Gastroesophageal sphincter (tissue), 4 donors: ENCODE measurements around the gene SPTB. TPM values are rescaled to one million over a fixed set of nuclear protein-coding genes. Genes with fewer than 3 reads are reported as not detected.

ENCODE experiments used
- ATAC-seq: fragments of 150-250 bp; one replicate; pipeline ENCODE4 v1.9.1; 2016; ENCODE audit warnings: mild to moderate bottlenecking, moderate library complexity
- H3K27ac ChIP-seq, 4 donors: fragments of 200-600 bp; sonication (generic) in 3 of 4; 1 replicate in 3 of 4; 2 replicates in 1 of 4; pipeline ENCODE4 v1.5.1; 2016 to 2019
- H3K27me3 ChIP-seq: fragments of 200-600 bp; sonication (generic); one replicate; pipeline ENCODE4 v1.5.1; 2019
- H3K36me3 ChIP-seq, 2 donors: fragments of 200-600 bp; sonication (generic); one replicate each; pipeline ENCODE4 v1.5.1; 2019; ENCODE audit warnings: control low read depth in 1 of 2
- H3K4me1 ChIP-seq, 3 donors: fragments of 200-600 bp; sonication (generic); 1 replicate in 2 of 3; 2 replicates in 1 of 3; pipeline ENCODE4 v1.5.1; 2016 to 2019; ENCODE audit warnings: control low read depth in 2 of 3
- H3K4me3 ChIP-seq, 2 donors: fragments of 200-600 bp; sonication (generic); one replicate each; pipeline ENCODE4 v1.5.1; 2019; ENCODE audit warnings: mild to moderate bottlenecking in 1 of 2, moderate library complexity in 1 of 2
- H3K9me3 ChIP-seq, 3 donors: fragments of 200-600 bp; sonication (generic); one replicate each; pipeline ENCODE4 v1.5.1; 2017 to 2019; ENCODE audit warnings: control low read depth in 2 of 3
- CTCF ChIP-seq, 4 experiments: fragments of 200-600 bp in 2 of 4; fragments of 450-650 bp in 2 of 4; sonication (generic) in 1 of 4; IDR thresholded peaks; one replicate each; pipeline ENCODE4 v1.5.1; 2017 to 2019; ENCODE audit warnings: antibody characterized with exemption in 4 of 4, mild to moderate bottlenecking in 2 of 4, moderate library complexity in 2 of 4
- EP300 ChIP-seq: sonication (generic); formaldehyde crosslinking; IDR thresholded peaks from one replicate; pipeline ENCODE4 v1.6.1; 2017; ENCODE audit warnings: antibody characterized with exemption, mild to moderate bottlenecking
- POLR2A ChIP-seq, 2 donors: fragments of 450-650 bp; IDR thresholded peaks; one replicate each; pipeline ENCODE4 v1.6.1; 2017; ENCODE audit warnings: antibody characterized with exemption in 2 of 2, mild to moderate bottlenecking in 2 of 2, moderate library complexity in 1 of 2
- POLR2AphosphoS5 ChIP-seq: sonication (generic); formaldehyde crosslinking; IDR thresholded peaks from one replicate; pipeline ENCODE4 v1.6.1; 2017; ENCODE audit warnings: antibody characterized with exemption
- WGBS, 2 donors: methylation state at CpG; one replicate each; pipeline ENCODE4 v1.1.5; 2018; ENCODE audit warnings: low coverage in 1 of 2; 5-methylcytosine and 5-hydroxymethylcytosine counted together
- total RNA-seq, 4 donors: library from RNA; depleted of rRNA; stranded (reverse); fragments of >200 nt; gene quantifications; one replicate each; pipeline ENCODE4 v1.1.0, GENCODE V29; 2016

SPTB gene
- total RNA-seq, 4 donors from 2014 or later: 0.62 to 3.1 (median 1.0) TPM

DNA sequence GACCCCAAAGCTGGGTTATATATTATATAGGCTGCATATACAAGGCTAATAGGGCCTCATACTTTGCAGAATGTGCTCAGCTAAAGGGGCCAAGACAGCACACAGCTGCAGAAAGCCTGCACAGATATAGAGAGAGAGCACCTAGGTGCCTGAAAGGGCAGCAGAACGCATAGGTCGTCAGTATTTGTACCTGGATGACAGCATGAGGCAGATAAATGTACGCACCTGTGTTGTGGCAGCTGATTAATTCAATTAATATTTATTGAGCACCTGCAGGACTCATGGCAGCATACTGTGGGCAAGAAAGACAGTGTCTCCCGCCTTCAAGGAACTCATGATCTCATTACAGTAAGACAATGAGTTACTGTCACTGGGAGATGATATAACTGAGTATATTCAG is 33.4 kb downstream of the SPTB start:
- TF ChIP-seq POLR2AphosphoS5: no peak
- no peak for TF ChIP-seq EP300
- TF ChIP-seq POLR2A (IDR thresholded peaks at IDR 0.05): no peak
- TF ChIP-seq CTCF (IDR thresholded peaks at IDR 0.05): no peak
- no peak for ATAC-seq
- H3K27me3 ChIP-seq: peaks cover 29% of the 10 kb centered on the region
- H3K4me3 ChIP-seq: no peak overlapping the region
- no peaks in the 10 kb centered on the region for H3K36me3 ChIP-seq
- no peaks in the 10 kb centered on the region for H3K9me3 ChIP-seq
- H3K27ac ChIP-seq: no peak overlapping the region
- 91 to 93% methylated on average over 4 of the region's 4 CpGs for WGBS, 2 donors
- H3K4me1 ChIP-seq: no peaks in the 10 kb centered on the region

- TF ChIP-seq POLR2AphosphoS5 (no peak), EP300 (no peak), CTCF (IDR thresholded peaks at IDR 0.05) (no peak), POLR2A (IDR thresholded peaks at IDR 0.05) (no peak)
- no peak overlapping the region for H3K4me3 ChIP-seq
- no peaks in the 10 kb centered on the region for H3K9me3 ChIP-seq
- no peaks in the 10 kb centered on the region for H3K4me1 ChIP-seq
- peaks cover 34% of the 10 kb centered on the region for H3K27me3 ChIP-seq
- no peak overlapping the region for H3K27ac ChIP-seq
- ATAC-seq: no peak
- no peaks in the 10 kb centered on the region for H3K36me3 ChIP-seq
- 66 to 68% methylated on average over 4 to 6 of the region's 6 CpGs for WGBS, 2 donors
These were observed 33.8 kb downstream of the SPTB start for GRCh38 chr14:64845878-64846277.

GRCh38 chr14:64844969-64845536 is 34.7 kb downstream of the SPTB start:
- Histone ChIP-seq H3K4me1 (no peaks in the 10 kb centered on the region), H3K9me3 (no peaks in the 10 kb centered on the region), H3K36me3 (no peaks in the 10 kb centered on the region), H3K4me3 (no peak overlapping the region), H3K27ac (no peak overlapping the region), H3K27me3 (peaks cover 38% of the 10 kb centered on the region)
- TF ChIP-seq POLR2AphosphoS5: no peak
- TF ChIP-seq EP300: no peak
- no peak for TF ChIP-seq CTCF (IDR thresholded peaks at IDR 0.05)
- TF ChIP-seq POLR2A (IDR thresholded peaks at IDR 0.05): no peak
- no peak for ATAC-seq
- 74 to 82% methylated on average over 3 of the region's 3 CpGs for WGBS, 2 donors

GRCh38 chr14:64844272-64844671 is 35.4 kb downstream of the SPTB start:
- no peak for TF ChIP-seq POLR2A (IDR thresholded peaks at IDR 0.05)
- 71 to 83% methylated on average over 2 of the region's 2 CpGs for WGBS, 2 donors
- no peaks in the 10 kb centered on the region for H3K36me3 ChIP-seq
- H3K27ac ChIP-seq: no peak overlapping the region
- no peaks in the 10 kb centered on the region for H3K9me3 ChIP-seq
- ATAC-seq: no peak
- H3K4me3 ChIP-seq: no peak overlapping the region
- H3K27me3 ChIP-seq: peaks cover 44% of the 10 kb centered on the region
- no peaks in the 10 kb centered on the region for H3K4me1 ChIP-seq

GRCh38 chr14:64843548-64843947 is 36.2 kb downstream of the SPTB start:
- TF ChIP-seq EP300 (no peak), POLR2AphosphoS5 (no peak), CTCF (IDR thresholded peaks at IDR 0.05) (no peak), POLR2A (IDR thresholded peaks at IDR 0.05) (no peak)
- no peaks in the 10 kb centered on the region for H3K4me1 ChIP-seq
- H3K36me3 ChIP-seq: no peaks in the 10 kb centered on the region
- H3K4me3 ChIP-seq: no peak overlapping the region
- peaks cover 49% of the 10 kb centered on the region for H3K27me3 ChIP-seq
- H3K9me3 ChIP-seq: no peaks in the 10 kb centered on the region
- no peak overlapping the region for H3K27ac ChIP-seq
- 79 to 82% methylated on average over 6 of the region's 6 CpGs for WGBS, 2 donors
- no peak for ATAC-seq
